A549 (cell line): ENCODE results near the gene CLIP1. TPM values are rescaled to one million over a fixed set of nuclear protein-coding genes. Genes with fewer than 3 reads are reported as not detected.

ENCODE experiments used
- ATAC-seq, 2 experiments: fragments of 200-7000 bp in 1 of 2; fragments of >200 bp in 1 of 2; cut with Nextera tagmentation in 1 of 2; cut with Tn5 transposase in 1 of 2; 3 replicates each; pipeline versions ENCODE4 v1.8.0 to v1.9.1; 2018 to 2020; ENCODE audit warnings: mild to moderate bottlenecking in 1 of 2, moderate library complexity in 1 of 2
- CTCF ChIA-PET: fragments of 300-600 bp; sonication (Branson Sonifier 250); formaldehyde crosslinking; extraction: SDS; loops from one replicate; lab custom pipeline; 2021; ENCODE audit warnings: antibody characterized with exemption, inconsistent platforms; lab: Yijun Ruan, JAX
- POLR2A ChIA-PET: fragments of 350-600 bp; formaldehyde crosslinking; extraction: SDS; loops from one replicate; lab custom pipeline; 2021; ENCODE audit warnings: antibody characterized with exemption, inconsistent platforms; lab: Yijun Ruan, JAX
- DNase-seq, 2 experiments: peaks; one replicate each; pipeline versions ENCODE4 v3.0.0 to v3.0.0-alpha.2; 2011 to 2016; ENCODE audit warnings: low read depth in 1 of 2, low spot score in 1 of 2
- FAIRE-seq: peaks from 2 replicates; lab custom pipeline; 2011; peaks lifted over from hg19 to GRCh38; lab: Jason Lieb, UNC
- H3K27ac ChIP-seq, 2 experiments: fragments of >200 bp; sonication (Bioruptor Twin); formaldehyde crosslinking; 3 replicates each; pipeline ENCODE4 v1.5.1; 2016 to 2017
- H3K4me1 ChIP-seq: fragments of >200 bp; sonication (Bioruptor Twin); formaldehyde crosslinking; 3 replicates; pipeline ENCODE4 v1.6.1; 2016
- H3K4me2 ChIP-seq: fragments of >200 bp; sonication (Bioruptor Twin); formaldehyde crosslinking; 3 replicates; pipeline ENCODE4 v1.6.1; 2016
- H3K4me3 ChIP-seq: fragments of >200 bp; sonication (Bioruptor Twin); formaldehyde crosslinking; 3 replicates; pipeline ENCODE4 v1.5.1; 2016
- H3K9me3 ChIP-seq: fragments of >200 bp; sonication (Bioruptor Twin); formaldehyde crosslinking; 3 replicates; pipeline ENCODE4 v1.6.1; 2016
- BHLHE40 ChIP-seq: IDR thresholded peaks from 2 replicates; pipeline ENCODE4 v1.6.1; 2012; ENCODE audit warnings: low read depth, low read length, inconsistent platforms
- CBX2 ChIP-seq: fragments of 200-600 bp; sonication (generic); IDR thresholded peaks from 2 replicates; pipeline ENCODE4 v1.6.1; 2016; ENCODE audit warnings: low read depth, mild to moderate bottlenecking, borderline replicate concordance
- CEBPB ChIP-seq, 2 experiments: fragments of >200 bp in 1 of 2; sonication (Bioruptor Twin) in 1 of 2; formaldehyde crosslinking in 1 of 2; IDR thresholded peaks; 2 replicates each; pipeline ENCODE4 v1.6.1; 2012 to 2016
- CHD4 ChIP-seq: fragments of 200-600 bp; sonication (generic); IDR thresholded peaks from 2 replicates; pipeline ENCODE4 v1.6.1; 2016; ENCODE audit warnings: antibody characterized with exemption, mild to moderate bottlenecking, borderline replicate concordance
- EHF ChIP-seq: fragments of 250-450 bp; sonication (Bioruptor Pico); IDR thresholded peaks from 2 replicates; pipeline ENCODE4 v1.5.0; 2020; ENCODE audit warnings: mild to moderate bottlenecking
- ELK1 ChIP-seq: fragments of 150-350 bp; IDR thresholded peaks from 2 replicates; pipeline ENCODE4 v1.6.1; 2014; ENCODE audit warnings: low read depth, mild to moderate bottlenecking, low read length
- ESRRA ChIP-seq: fragments of 150-350 bp; IDR thresholded peaks from 2 replicates; pipeline ENCODE4 v1.6.1; 2014; ENCODE audit warnings: mild to moderate bottlenecking, low read length, borderline replicate concordance
- FOSB ChIP-seq: fragments of 250-450 bp; sonication (Bioruptor Pico); IDR thresholded peaks from 2 replicates; pipeline ENCODE4 v1.5.0; 2020; ENCODE audit warnings: mild to moderate bottlenecking, moderate library complexity
- HDAC2 ChIP-seq: fragments of 200-600 bp; sonication (generic); IDR thresholded peaks from 2 replicates; pipeline ENCODE4 v1.6.1; 2016
- HEYL ChIP-seq: fragments of 250-450 bp; sonication (Bioruptor Pico); IDR thresholded peaks from 2 replicates; pipeline ENCODE4 v1.8.0; 2021; ENCODE audit warnings: mild to moderate bottlenecking, moderate library complexity
- HMGXB4 ChIP-seq: fragments of 250-450 bp; sonication (Bioruptor Pico); IDR thresholded peaks from 2 replicates; pipeline ENCODE4 v1.5.0; 2021; ENCODE audit warnings: mild to moderate bottlenecking, moderate library complexity, borderline replicate concordance
- HOXA7 ChIP-seq: fragments of 250-450 bp; sonication (Bioruptor Pico); IDR thresholded peaks from 2 replicates; pipeline ENCODE4 v1.5.0; 2020; ENCODE audit warnings: mild to moderate bottlenecking, moderate library complexity
- HOXB5 ChIP-seq: fragments of 250-450 bp; sonication (Bioruptor Pico); IDR thresholded peaks from 2 replicates; pipeline ENCODE4 v1.5.0; 2020; ENCODE audit warnings: mild to moderate bottlenecking, moderate library complexity
- JUN ChIP-seq, 2 experiments: fragments of >200 bp; sonication (Bioruptor Twin); formaldehyde crosslinking; IDR thresholded peaks; 2 replicates in 1 of 2; 3 replicates in 1 of 2; pipeline ENCODE4 v1.6.1; 2016 to 2017
- KDM1A ChIP-seq: fragments of 200-600 bp; sonication (generic); IDR thresholded peaks from 2 replicates; pipeline ENCODE4 v1.6.1; 2016; ENCODE audit warnings: low read depth, mild to moderate bottlenecking
- MAX ChIP-seq: IDR thresholded peaks from 2 replicates; pipeline ENCODE4 v1.6.1; 2012
- NFE2L2 ChIP-seq: fragments of 150-350 bp; conservative IDR thresholded peaks from 2 replicates; pipeline ENCODE4 v1.6.1; 2014; ENCODE audit warnings: low read length
- NPAS2 ChIP-seq: fragments of 250-450 bp; sonication (Bioruptor Pico); IDR thresholded peaks from 2 replicates; pipeline ENCODE4 v1.8.0; 2022; ENCODE audit warnings: mild to moderate bottlenecking, moderate library complexity, borderline replicate concordance
- NR3C1 ChIP-seq: fragments of >200 bp; sonication (Bioruptor Twin); formaldehyde crosslinking; IDR thresholded peaks from 3 replicates; pipeline ENCODE4 v1.6.1; 2017
- RAD21 ChIP-seq, 2 experiments: fragments of >200 bp in 1 of 2; sonication (Bioruptor Twin) in 1 of 2; formaldehyde crosslinking in 1 of 2; IDR thresholded peaks in 1 of 2; conservative IDR thresholded peaks in 1 of 2; 2 replicates in 1 of 2; 3 replicates in 1 of 2; pipeline ENCODE4 v1.6.1; 2012 to 2018; ENCODE audit warnings: inconsistent platforms in 1 of 2
- RCOR1 ChIP-seq: fragments of 150-350 bp; IDR thresholded peaks from 2 replicates; pipeline ENCODE4 v1.6.1; 2014; ENCODE audit warnings: antibody characterized with exemption, low read length, low read depth
- RFX5 ChIP-seq: fragments of 450-650 bp; IDR thresholded peaks from 2 replicates; pipeline ENCODE4 v1.7.1; 2014; ENCODE audit warnings: antibody characterized with exemption, mild to moderate bottlenecking, moderate library complexity
- RNF2 ChIP-seq: fragments of 200-600 bp; sonication (generic); IDR thresholded peaks from 2 replicates; pipeline ENCODE4 v1.6.1; 2016; ENCODE audit warnings: low read depth, mild to moderate bottlenecking, antibody characterized with exemption, moderate library complexity, borderline replicate concordance
- SMC3 ChIP-seq: fragments of >200 bp; sonication (Bioruptor Twin); formaldehyde crosslinking; IDR thresholded peaks from 3 replicates; pipeline ENCODE4 v1.6.1; 2018; ENCODE audit warnings: inconsistent platforms
- SREBF2 ChIP-seq: fragments of 450-650 bp; IDR thresholded peaks from 2 replicates; pipeline ENCODE4 v1.6.1; 2014; ENCODE audit warnings: mild to moderate bottlenecking, moderate library complexity
- ZC3H11A ChIP-seq: fragments of 450-650 bp; IDR thresholded peaks from 2 replicates; pipeline ENCODE4 v1.6.1; 2014; ENCODE audit warnings: antibody characterized with exemption, mild to moderate bottlenecking
- ZNF302 ChIP-seq: fragments of 250-450 bp; sonication (Bioruptor Pico); IDR thresholded peaks from 2 replicates; pipeline ENCODE4 v1.9.0; 2021; ENCODE audit warnings: inconsistent platforms, mild to moderate bottlenecking, moderate library complexity
- WGBS: methylation state at CpG from one replicate; pipeline ENCODE4 v1.1.6; 2017; ENCODE audit errors: missing lambda C conversion rate; 5-methylcytosine and 5-hydroxymethylcytosine counted together
- polyA plus RNA-seq, 4 experiments: library from polyadenylated mRNA; depleted of rRNA in 3 of 4; stranded (reverse); fragments of >200 nt; fragmentation: RNase III in 1 of 4; extraction: RNeasy Plus Mini Kit Qiagen cat#74134 plus additional on column Dnase treatment in 1 of 4; gene quantifications; 2 replicates in 3 of 4; 3 replicates in 1 of 4; pipeline ENCODE4 v1.2.3, GENCODE V29; 2011 to 2017

CLIP1 gene
- polyA plus RNA-seq, 2 of the 4 experiments (the other 2 are of a cell fraction): 43.0 to 133 TPM

DNA sequence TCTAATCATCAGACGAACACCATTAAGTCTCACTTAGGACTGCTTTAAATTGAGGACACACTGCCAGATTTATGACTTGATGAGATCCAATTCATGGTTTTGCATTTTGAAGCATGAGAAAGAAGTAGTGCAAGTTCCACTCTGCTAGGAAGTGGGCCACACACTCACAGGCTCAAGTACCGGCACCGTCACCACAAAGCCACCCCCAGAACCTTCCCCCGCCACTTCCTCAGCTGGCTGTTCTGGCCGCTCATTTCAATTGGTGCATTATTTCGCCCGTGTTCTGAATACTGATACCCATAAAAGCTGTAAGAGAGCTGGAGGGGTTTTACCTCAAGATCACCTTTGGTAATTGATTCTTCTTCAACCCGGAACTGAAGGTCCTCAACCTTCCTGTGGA is 70.1 kb downstream of the CLIP1 start:
- WGBS: 95% methylated on average over 8 of the region's 8 CpGs
- CTCF ChIA-PET: interaction anchor here (1.7 kb wide), 1 partner anchor 16 kb away, joined by 5 read pairs; no protein-coding TSS in a partner anchor
- Histone ChIP-seq H3K4me1 (no peaks in the 10 kb centered on the region), H3K9me3 (no peaks in the 10 kb centered on the region), H3K4me2 (no peak overlapping the region), H3K27ac (no peak overlapping the region), H3K4me3 (no peak overlapping the region)
- DNase-seq: no peak
- POLR2A ChIA-PET: no interaction called here
- no peak for FAIRE-seq
- TF ChIP-seq HOXA7 (CRISPR knock-in tag) (no peak), HEYL (CRISPR knock-in tag) (no peak), ELK1 (no peak), SMC3 (no peak), RCOR1 (no peak), ZC3H11A (no peak), HMGXB4 (CRISPR knock-in tag) (no peak), BHLHE40 (no peak), NPAS2 (CRISPR knock-in tag) (no peak), SREBF2 (no peak)
- ATAC-seq: no peak

DNA sequence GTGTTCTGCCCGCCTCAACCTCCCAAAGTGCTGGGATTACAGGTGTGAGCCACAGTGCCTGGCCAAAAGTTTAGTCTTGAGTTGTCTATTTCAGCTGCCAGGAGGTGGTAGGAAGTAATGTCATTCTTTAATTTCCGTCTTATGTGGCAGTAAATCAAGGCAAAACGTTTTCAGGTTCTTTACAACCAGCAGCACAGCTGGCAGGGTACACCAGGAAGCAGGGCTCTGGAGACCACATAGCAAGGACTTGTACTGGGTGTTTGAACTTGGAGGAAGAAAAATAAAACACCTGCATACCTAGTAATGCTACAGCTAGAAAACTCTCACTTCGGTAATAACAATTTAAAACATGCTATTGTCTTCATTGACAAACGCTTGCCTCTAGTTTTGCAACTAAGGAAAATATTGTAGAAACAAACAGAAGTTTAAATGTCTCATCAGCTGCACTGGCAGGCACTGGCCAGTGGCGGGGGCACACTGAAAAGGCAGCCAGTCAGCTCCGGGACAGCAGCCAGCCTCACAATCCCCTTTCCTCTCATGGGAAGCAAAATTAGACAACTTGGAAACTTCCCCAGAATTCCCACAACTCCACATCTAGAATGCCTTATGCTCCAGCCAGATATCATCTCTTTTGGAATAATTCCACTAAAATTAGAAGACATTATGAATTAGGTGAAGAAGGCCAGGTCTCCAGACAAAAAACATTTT is 72.2 kb downstream of the CLIP1 start:
- POLR2A ChIA-PET: no interaction called here
- H3K27ac ChIP-seq: no peak overlapping the region
- 85% methylated on average over 7 of the region's 7 CpGs for WGBS

DNA sequence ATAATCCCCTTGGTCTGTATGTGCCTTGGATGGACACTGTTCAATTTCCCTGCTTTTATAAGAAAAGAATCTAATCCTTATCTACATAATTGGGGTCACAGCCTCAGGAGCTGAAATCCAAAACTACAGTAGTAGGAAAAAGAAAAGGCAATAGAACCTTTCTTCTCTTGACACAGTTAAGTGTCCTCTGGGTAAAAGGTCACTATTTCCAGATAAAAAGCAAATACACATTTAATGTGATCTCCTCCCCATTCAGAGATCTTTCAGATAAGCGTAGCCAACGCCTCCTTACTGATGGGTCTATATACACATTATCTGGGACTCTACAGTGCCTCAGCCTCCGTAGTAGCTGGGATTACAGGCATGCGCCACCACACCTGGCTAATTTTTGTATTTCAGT is 73.4 kb downstream of the CLIP1 start:
- DNase-seq (no peak), ATAC-seq (no peak)
- TF ChIP-seq ZNF302 (CRISPR knock-in tag) (no peak), HMGXB4 (CRISPR knock-in tag) (no peak), ESRRA (no peak), FOSB (no peak), HOXB5 (CRISPR knock-in tag) (no peak), NR3C1 (no peak), JUN (IDR thresholded peaks at IDR 0.05) (no peak)
- TF ChIP-seq, all 56 proteins: peak for 0
- ChIA-PET CTCF (interaction anchor here (0.7 to 4.2 kb wide), 5 partner anchors 13 to 22 kb away, joined by 3 to 32 read pairs (median 3); no protein-coding TSS in a partner anchor), POLR2A (no interaction called here)
- no peak for FAIRE-seq
- Histone ChIP-seq H3K4me2 (no peak overlapping the region), H3K4me3 (no peak overlapping the region), H3K9me3 (no peaks in the 10 kb centered on the region), H3K4me1 (no peaks in the 10 kb centered on the region), H3K27ac (no peak overlapping the region)
- 96% methylated on average over 4 of the region's 4 CpGs for WGBS

More for the DNA sequence above, 72.2 kb downstream of the CLIP1 start:
- ATAC-seq: peak; percentile 43 to 73; a peak in 3 of 6 replicates
- CTCF ChIA-PET: interaction anchor here (1.0 to 4.2 kb wide), 2 partner anchors 14 to 28 kb away, joined by 3 to 32 read pairs; no protein-coding TSS in a partner anchor
- no peaks in the 10 kb centered on the region for H3K4me1 ChIP-seq
- H3K9me3 ChIP-seq: no peaks in the 10 kb centered on the region
- H3K4me3 ChIP-seq: no peak overlapping the region
- no peak for DNase-seq
- TF ChIP-seq CBX2 (no peak), EHF (CRISPR knock-in tag) (no peak), RFX5 (no peak), MAX (no peak), NR3C1 (no peak), BHLHE40 (no peak), CEBPB (IDR thresholded peaks at IDR 0.05) (no peak), KDM1A (no peak), CHD4 (no peak), HEYL (CRISPR knock-in tag) (no peak), NFE2L2 (no peak), JUN (IDR thresholded peaks at IDR 0.05) (no peak), HDAC2 (no peak), RNF2 (no peak), RAD21 (conservative IDR thresholded peaks at IDR 0.05 in 1 of 2, IDR thresholded peaks at IDR 0.05 in 1 of 2) (no peak)
- TF ChIP-seq, all 56 proteins: peak for 0
- H3K4me2 ChIP-seq: no peak overlapping the region
- no peak for FAIRE-seq
